ENCODE data around the gene ST8SIA1. TPM values are rescaled to one million over a fixed set of nuclear protein-coding genes. Genes with fewer than 3 reads are reported as not detected.

The ST8SIA1 gene
- polyA plus RNA-seq, 3 donors: 5.7 to 6.8 (median 5.7) TPM

- no peak for DNase-seq (ENCODE audit: low read depth in 3 of 3, low spot score in 2 of 3)
Measured at GRCh38 chr12:22248121-22248520, 86.4 kb downstream of the ST8SIA1 start.

- DNase-seq (ENCODE audit: low read depth in 3 of 3, low spot score in 2 of 3): no peak
Measured at GRCh38 chr12:22246217-22246846, 88.2 kb downstream of the ST8SIA1 start.

- DNase-seq (ENCODE audit: low read depth in 3 of 3, low spot score in 2 of 3): no peak
Measured at GRCh38 chr12:22242726-22243125, 91.8 kb downstream of the ST8SIA1 start.

GRCh38 chr12:22238211-22238610, 96.3 kb downstream of the ST8SIA1 start:
- no peak for DNase-seq (ENCODE audit: low read depth in 3 of 3, low spot score in 2 of 3)

- no peak for DNase-seq (ENCODE audit: low read depth in 3 of 3, low spot score in 2 of 3)
Measured at GRCh38 chr12:22234561-22234960, 99.9 kb downstream of the ST8SIA1 start.

GRCh38 chr12:22231836-22232235, 102.7 kb downstream of the ST8SIA1 start:
- DNase-seq (ENCODE audit: low read depth in 3 of 3, low spot score in 2 of 3): no peak

- no peak for DNase-seq (ENCODE audit: low read depth in 3 of 3, low spot score in 2 of 3)
Measured at GRCh38 chr12:22231078-22231477, 103.4 kb downstream of the ST8SIA1 start.

GRCh38 chr12:22230280-22230794, 104.2 kb downstream of the ST8SIA1 start:
- DNase-seq (ENCODE audit: low read depth in 3 of 3, low spot score in 2 of 3): no peak

- DNase-seq (ENCODE audit: low read depth in 3 of 3, low spot score in 2 of 3): no peak
Measured at GRCh38 chr12:22229652-22230279, 104.7 kb downstream of the ST8SIA1 start.

GRCh38 chr12:22228022-22228875, 106.3 kb downstream of the ST8SIA1 start:
- no peak for DNase-seq (ENCODE audit: low read depth in 3 of 3, low spot score in 2 of 3)

- DNase-seq (ENCODE audit: low read depth in 3 of 3, low spot score in 2 of 3): no peak
Measured at GRCh38 chr12:22223356-22223755, 111.2 kb downstream of the ST8SIA1 start.

GRCh38 chr12:22217556-22217955, 117.0 kb downstream of the ST8SIA1 start:
- no peak for DNase-seq (ENCODE audit: low read depth in 3 of 3, low spot score in 2 of 3)

- no peak for DNase-seq (ENCODE audit: low read depth in 3 of 3, low spot score in 2 of 3)
Measured at GRCh38 chr12:22215467-22216253, 118.8 kb downstream of the ST8SIA1 start.

GRCh38 chr12:22211128-22211527, 123.4 kb downstream of the ST8SIA1 start:
- DNase-seq (ENCODE audit: low read depth in 3 of 3, low spot score in 2 of 3): no peak

GRCh38 chr12:22209422-22209821, 125.1 kb downstream of the ST8SIA1 start:
- DNase-seq (ENCODE audit: low read depth in 3 of 3, low spot score in 2 of 3): no peak

- DNase-seq (ENCODE audit: low read depth in 3 of 3, low spot score in 2 of 3): no peak
Measured at GRCh38 chr12:22206111-22206728, 128.3 kb downstream of the ST8SIA1 start.

- no peak for DNase-seq (ENCODE audit: low read depth in 3 of 3, low spot score in 2 of 3)
Measured at GRCh38 chr12:22204391-22204790, 130.1 kb downstream of the ST8SIA1 start.

- no peak for DNase-seq (ENCODE audit: low read depth in 3 of 3, low spot score in 2 of 3)
Measured at GRCh38 chr12:22202847-22203246, 131.7 kb downstream of the ST8SIA1 start.

GRCh38 chr12:22201101-22201500, 133.4 kb downstream of the ST8SIA1 start:
- DNase-seq (ENCODE audit: low read depth in 3 of 3, low spot score in 2 of 3): no peak

- DNase-seq (ENCODE audit: low read depth in 3 of 3, low spot score in 2 of 3): no peak
Measured at GRCh38 chr12:22196236-22196635, 138.3 kb downstream of the ST8SIA1 start.
